ENCODE data around the gene CDH26.
A peak's percentile ranks its signal among the peaks of the same experiment; 100 is the strongest.

CDH26 gene

GRCh38 chr20:60058879-60059278 lies 100.7 kb downstream of the CDH26 start:
- Histone ChIP-seq H3K27me3 (no peaks in the 10 kb centered on the region), H3K4me1 (peaks cover 13% of the 10 kb centered on the region), H3K36me3 (no peaks in the 10 kb centered on the region), H3K9me3 (no peaks in the 10 kb centered on the region), H3K4me3 (ENCODE audit: low read depth, low read length) (no peak overlapping the region)
- TF ChIP-seq CTCF (IDR thresholded peaks at IDR 0.05; ENCODE audit: low read depth, low read length) = no peak
- no peak for DNase-seq

- DNase-seq = no peak
- no peak for TF ChIP-seq CTCF (IDR thresholded peaks at IDR 0.05; ENCODE audit: low read depth, low read length)
- H3K9me3 ChIP-seq = no peaks in the 10 kb centered on the region
- no peaks in the 10 kb centered on the region for H3K27me3 ChIP-seq
- no peak overlapping the region for H3K4me3 ChIP-seq (ENCODE audit: low read depth, low read length)
- peaks cover 13% of the 10 kb centered on the region for H3K4me1 ChIP-seq
- no peaks in the 10 kb centered on the region for H3K36me3 ChIP-seq
Observed at GRCh38 chr20:60060006-60060557, 101.9 kb downstream of the CDH26 start.

GRCh38 chr20:60060593-60060992 lies 102.4 kb downstream of the CDH26 start:
- H3K27me3 ChIP-seq = no peaks in the 10 kb centered on the region
- peaks cover 13% of the 10 kb centered on the region for H3K4me1 ChIP-seq
- H3K36me3 ChIP-seq = no peaks in the 10 kb centered on the region
- no peak overlapping the region for H3K4me3 ChIP-seq (ENCODE audit: low read depth, low read length)
- DNase-seq = no peak
- no peaks in the 10 kb centered on the region for H3K9me3 ChIP-seq
- no peak for TF ChIP-seq CTCF (IDR thresholded peaks at IDR 0.05; ENCODE audit: low read depth, low read length)

DNA sequence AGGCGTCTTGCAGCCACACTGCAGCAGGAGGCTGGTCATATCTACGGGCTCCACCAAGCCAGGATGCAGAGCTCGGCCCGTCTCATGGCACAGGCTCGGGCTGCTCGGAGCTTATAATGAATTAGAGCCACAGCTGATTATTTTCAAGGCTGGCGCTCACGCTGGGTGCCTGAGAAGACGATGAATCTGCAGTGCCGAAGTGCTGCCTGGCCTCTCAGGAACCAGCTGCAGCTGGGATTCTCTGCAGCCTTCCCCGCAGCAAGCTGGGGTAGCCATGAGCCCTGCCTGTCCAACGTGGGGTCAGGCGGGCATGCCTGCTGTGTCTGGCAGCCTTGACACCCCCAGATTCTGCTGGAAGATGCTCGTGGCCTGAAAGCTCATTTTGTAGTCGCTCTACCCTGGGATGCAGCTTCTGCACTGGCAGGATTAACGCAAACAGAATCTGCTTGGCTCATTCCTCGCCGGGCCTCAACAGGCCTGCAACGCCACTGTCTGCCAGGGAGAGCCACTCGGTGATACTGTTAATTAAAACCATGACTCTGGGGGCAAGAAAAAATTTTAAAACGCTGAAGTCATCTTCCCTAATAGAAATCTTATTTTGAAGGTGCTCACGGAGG lies 104.3 kb downstream of the CDH26 start:
- no peaks in the 10 kb centered on the region for H3K27me3 ChIP-seq
- TF ChIP-seq CTCF (IDR thresholded peaks at IDR 0.05; ENCODE audit: low read depth, low read length) = no peak
- no peaks in the 10 kb centered on the region for H3K36me3 ChIP-seq
- H3K9me3 ChIP-seq = no peaks in the 10 kb centered on the region
- H3K4me3 ChIP-seq (ENCODE audit: low read depth, low read length) = peak overlapping the region; percentile 33
- peaks cover 12% of the 10 kb centered on the region for H3K4me1 ChIP-seq
- DNase-seq = peak; percentile 37

DNA sequence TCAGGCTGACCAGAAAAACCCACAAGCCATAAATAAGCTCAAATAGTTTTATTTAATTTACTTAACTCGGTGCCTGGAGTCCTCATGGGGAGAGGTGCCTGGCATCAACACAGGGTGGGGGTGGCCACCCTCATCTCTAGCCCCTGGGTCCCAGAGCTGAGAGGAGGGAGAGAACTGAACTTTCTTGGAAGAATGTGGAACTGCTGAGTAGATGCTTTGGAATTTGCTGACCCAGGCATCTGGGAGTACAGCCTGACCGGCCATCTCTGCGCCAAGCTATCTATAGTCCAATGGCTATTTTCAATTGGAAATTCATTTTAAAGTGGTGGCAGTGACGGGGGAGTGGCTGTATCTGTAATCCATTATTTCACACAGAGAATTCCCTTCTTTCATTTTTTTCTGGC lies 104.8 kb downstream of the CDH26 start:
- no peaks in the 10 kb centered on the region for H3K9me3 ChIP-seq
- H3K4me1 ChIP-seq = peaks cover 7% of the 10 kb centered on the region
- no peaks in the 10 kb centered on the region for H3K27me3 ChIP-seq
- no peak overlapping the region for H3K4me3 ChIP-seq (ENCODE audit: low read depth, low read length)
- no peak for TF ChIP-seq CTCF (IDR thresholded peaks at IDR 0.05; ENCODE audit: low read depth, low read length)
- no peaks in the 10 kb centered on the region for H3K36me3 ChIP-seq
- DNase-seq = no peak

DNA sequence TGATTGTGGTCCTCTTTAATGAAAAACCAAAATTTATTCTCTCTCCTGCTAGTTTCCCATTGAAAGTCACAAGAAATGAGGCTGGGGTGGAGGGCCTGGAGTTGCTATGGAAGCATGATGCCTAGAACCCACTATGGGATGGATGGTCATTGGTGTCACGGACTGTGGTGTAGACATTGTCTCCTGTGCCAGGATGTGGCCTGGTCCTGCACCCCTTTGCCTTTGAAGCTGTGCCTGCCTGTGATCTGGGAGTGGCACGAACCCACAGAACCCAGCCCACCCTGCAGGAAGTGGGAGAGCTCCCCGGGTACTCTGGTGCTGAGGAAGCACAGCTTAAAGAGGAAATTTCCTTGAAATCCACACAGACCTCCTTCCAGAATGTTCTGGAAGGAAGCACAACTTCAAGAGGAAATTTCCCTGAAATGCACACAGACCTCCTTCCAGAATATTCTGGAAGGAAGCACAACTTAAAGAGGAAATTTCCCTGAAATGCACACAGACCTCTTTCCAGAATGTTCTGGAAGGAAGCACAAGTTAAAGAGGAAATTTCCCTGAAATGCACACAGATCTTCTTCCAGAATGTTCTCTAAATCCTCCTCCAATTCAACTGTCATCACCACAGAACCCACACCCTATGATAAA lies 105.6 kb downstream of the CDH26 start:
- no peaks in the 10 kb centered on the region for H3K9me3 ChIP-seq
- no peaks in the 10 kb centered on the region for H3K27me3 ChIP-seq
- TF ChIP-seq CTCF (IDR thresholded peaks at IDR 0.05; ENCODE audit: low read depth, low read length) = no peak
- no peak overlapping the region for H3K4me3 ChIP-seq (ENCODE audit: low read depth, low read length)
- H3K36me3 ChIP-seq = no peaks in the 10 kb centered on the region
- no peak for DNase-seq
- peaks cover 6% of the 10 kb centered on the region; the same call in 1 of the 2 replicates for H3K4me1 ChIP-seq
